Adrenal gland (tissue), 12 donors: Measurements from ENCODE around the gene DENND6B. TPM values are rescaled to one million over a fixed set of nuclear protein-coding genes. Genes with fewer than 3 reads are reported as not detected.
A peak's percentile ranks its signal among the peaks of the same experiment; 100 is the strongest.
"Not testable (repeated sequence)": the region's sequence is repeated elsewhere in the genome, so short reads cannot be mapped to it uniquely, and the experiment has no call there.

Experiments
- DNase-seq, 7 donors: peaks; one replicate each; pipeline ENCODE4 v3.0.0-alpha.2; 2019 to 2020
- H3K27ac ChIP-seq, 5 donors: fragments of 200-600 bp; sonication (generic) in 4 of 5; 1 replicate in 3 of 5; 2 replicates in 2 of 5; pipeline versions ENCODE4 v1.5.1 to v1.8.0; 2016 to 2020; ENCODE audit warnings: mild to moderate bottlenecking in 1 of 5
- H3K27me3 ChIP-seq: fragments of 200-600 bp; 2 replicates; pipeline ENCODE4 v1.8.0; 2021
- H3K36me3 ChIP-seq, 2 donors: fragments of 200-600 bp; replicated peaks in 1 of 2; 1 replicate in 1 of 2; 2 replicates in 1 of 2; pipeline versions ENCODE4 v1.5.1 to v1.8.0; 2018 to 2022
- H3K4me1 ChIP-seq, 2 donors: fragments of 200-600 bp; replicated peaks in 1 of 2; 1 replicate in 1 of 2; 2 replicates in 1 of 2; pipeline versions ENCODE4 v1.5.1 to v1.8.0; 2018 to 2021
- H3K4me3 ChIP-seq, 4 donors: fragments of 200-600 bp; sonication (generic) in 3 of 4; one replicate each; pipeline ENCODE4 v1.5.1; 2016 to 2018
- H3K9me3 ChIP-seq, 3 donors: fragments of 200-600 bp; sonication (generic) in 1 of 3; replicated peaks in 1 of 3; 1 replicate in 2 of 3; 2 replicates in 1 of 3; pipeline versions ENCODE4 v1.5.1 to v1.8.0; 2016 to 2021
- POLR2A ChIP-seq, 2 donors: fragments of 450-650 bp; IDR thresholded peaks; one replicate each; pipeline ENCODE4 v1.6.1; 2017; ENCODE audit warnings: antibody characterized with exemption in 2 of 2, mild to moderate bottlenecking in 2 of 2, moderate library complexity in 1 of 2
- WGBS, 4 donors: extraction: QIAGEN DNeasy Blood & Tissue Kit in 2 of 4; methylation state at CpG; one replicate each; pipeline versions ENCODE4 v1.1.5 to v1.1.7; 2013 to 2017; 5-methylcytosine and 5-hydroxymethylcytosine counted together
- intact Hi-C, 2 donors: fragments of 100-400 bp; cut with DNase I; formaldehyde crosslinking; loops; one replicate each; pipeline versions ENCODE4 v1.14.1 to v1.15.0; 2022 to 2023
- polyA plus RNA-seq, 3 donors: library from polyadenylated mRNA; stranded (reverse); fragments of 200-250 nt in 2 of 3; fragments of 350-450 nt in 1 of 3; fragmentation: Illumina TruSeq in 1 of 3; extraction: RNeasy Lipid Tissue Mini Kit (QIAGEN cat#74804) in 1 of 3; gene quantifications; one replicate each; pipeline ENCODE4 v1.2.3, GENCODE V29; 2013 to 2014
- total RNA-seq, 9 donors: library from RNA; depleted of rRNA in 4 of 9; stranded (reverse); fragments of >200 nt in 4 of 9; fragments of 120-200 nt in 1 of 9; fragmentation: NEBNext Ultra II Directional in 1 of 9; extraction: Animal tissue kit (Norgen Biotek cat#: 25700) in 1 of 9; gene quantifications; one replicate each; pipeline versions ENCODE4 v1.1.0 to v1.2.4, GENCODE V29; 2013 to 2023
- TF ChIP-seq, protein P1 (sequence below), 6 experiments: fragments of 450-650 bp in 4 of 6; fragments of 200-600 bp in 2 of 6; sonication (generic) in 1 of 6; IDR thresholded peaks; 1 replicate in 5 of 6; 2 replicates in 1 of 6; pipeline versions ENCODE4 v1.5.1 to v1.8.0; 2016 to 2021; ENCODE audit warnings: antibody characterized with exemption in 6 of 6, mild to moderate bottlenecking in 2 of 6, moderate library complexity in 1 of 6
- donor health status: healthy with polysubstance abuse.
- donor health status: Bipolar disorder and iron deficiency.
- donor health status: DM: yes; HTN: yes; CAD: no.
- donor health status: DM: no; HTN: no; CAD: no.
- donor health status: DM: no; HTN: no; CAD: no.
- donor health status: DM: yes; HTN: yes; CAD: no.

Gene DENND6B
- total and polyA plus RNA-seq, 12 donors: 1.8 to 32.7 (median 8.9) TPM

DNA sequence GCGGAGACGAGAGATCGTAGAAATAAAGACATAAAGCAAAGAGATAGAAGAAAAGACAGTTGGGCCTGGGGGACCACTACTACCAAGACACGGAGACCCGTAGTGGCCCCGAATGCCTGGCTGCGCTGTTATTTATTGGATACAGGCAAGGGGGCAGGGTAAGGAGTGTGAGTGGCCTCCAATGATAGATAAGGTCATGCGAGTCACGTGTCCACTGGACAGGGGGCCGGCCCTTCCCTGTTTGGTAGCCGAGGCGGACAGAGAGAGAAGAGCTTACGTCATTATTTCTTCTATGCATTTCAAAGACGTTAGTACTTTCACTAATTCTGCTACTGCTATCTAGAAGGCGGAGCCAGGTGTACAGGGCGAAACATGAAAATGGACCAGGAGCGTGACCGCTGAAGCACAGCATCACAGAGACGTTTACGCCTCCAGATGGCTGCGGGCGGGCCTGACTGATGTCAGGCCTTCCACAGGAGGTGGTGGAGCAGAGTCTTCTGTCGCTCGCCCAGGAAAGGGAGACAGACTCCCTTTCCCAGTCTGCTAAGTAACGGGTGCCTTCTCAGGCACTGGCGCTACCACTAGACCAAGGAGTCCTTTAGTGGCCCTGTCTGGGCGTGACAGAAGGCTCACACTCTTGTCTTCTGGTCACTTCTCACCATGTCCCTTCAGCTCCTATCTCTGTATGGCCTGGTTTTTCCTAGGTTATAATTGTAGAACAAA lies 41.1 kb upstream of the DENND6B start:
- DNase-seq: peak in 1 of 7 donors; percentile 43
- Histone ChIP-seq H3K27me3 (no peaks in the 10 kb centered on the region), H3K4me3 (no peak overlapping the region), H3K27ac (peak overlapping the region in 1 of 5 donors; percentile 74), H3K4me1 (peaks cover 13 to 26% of the 10 kb centered on the region in 2 donors), H3K36me3 (peaks cover 0 to 8% of the 10 kb centered on the region in 2 donors), H3K9me3 (no peaks in the 10 kb centered on the region)
- 80 to 86% (median 83%) methylated on average over 26 to 27 of the region's 27 CpGs for WGBS, 4 donors
- intact Hi-C loops: no loop called here
- TF ChIP-seq POLR2A (IDR thresholded peaks at IDR 0.05): no peak
- TF ChIP-seq, protein P1, sequence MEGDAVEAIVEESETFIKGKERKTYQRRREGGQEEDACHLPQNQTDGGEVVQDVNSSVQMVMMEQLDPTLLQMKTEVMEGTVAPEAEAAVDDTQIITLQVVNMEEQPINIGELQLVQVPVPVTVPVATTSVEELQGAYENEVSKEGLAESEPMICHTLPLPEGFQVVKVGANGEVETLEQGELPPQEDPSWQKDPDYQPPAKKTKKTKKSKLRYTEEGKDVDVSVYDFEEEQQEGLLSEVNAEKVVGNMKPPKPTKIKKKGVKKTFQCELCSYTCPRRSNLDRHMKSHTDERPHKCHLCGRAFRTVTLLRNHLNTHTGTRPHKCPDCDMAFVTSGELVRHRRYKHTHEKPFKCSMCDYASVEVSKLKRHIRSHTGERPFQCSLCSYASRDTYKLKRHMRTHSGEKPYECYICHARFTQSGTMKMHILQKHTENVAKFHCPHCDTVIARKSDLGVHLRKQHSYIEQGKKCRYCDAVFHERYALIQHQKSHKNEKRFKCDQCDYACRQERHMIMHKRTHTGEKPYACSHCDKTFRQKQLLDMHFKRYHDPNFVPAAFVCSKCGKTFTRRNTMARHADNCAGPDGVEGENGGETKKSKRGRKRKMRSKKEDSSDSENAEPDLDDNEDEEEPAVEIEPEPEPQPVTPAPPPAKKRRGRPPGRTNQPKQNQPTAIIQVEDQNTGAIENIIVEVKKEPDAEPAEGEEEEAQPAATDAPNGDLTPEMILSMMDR (IDR thresholded peaks at IDR 0.05): no peak

DNA sequence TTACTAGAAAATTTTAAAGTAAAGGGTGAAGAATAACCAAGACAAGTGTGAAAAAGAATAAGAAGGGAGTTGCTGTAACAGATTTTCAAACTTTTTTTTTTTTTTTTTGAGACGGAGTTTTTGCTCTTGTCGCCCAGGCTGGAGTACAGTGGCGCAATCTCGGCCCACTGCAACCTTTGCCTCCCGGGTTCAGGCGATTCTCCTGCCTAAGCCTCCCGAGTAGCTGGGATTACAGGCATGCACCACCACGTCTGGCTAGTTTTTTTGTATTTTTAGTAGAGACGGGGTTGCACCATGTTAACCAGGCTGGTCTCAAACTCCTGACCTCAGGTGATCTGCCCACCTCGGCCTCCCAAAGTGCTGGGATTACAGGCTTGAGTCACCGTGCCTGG lies 37.0 kb upstream of the DENND6B start:
- H3K27me3 ChIP-seq, H3K36me3 ChIP-seq, intact Hi-C loops, H3K27ac ChIP-seq, H3K9me3 ChIP-seq, DNase-seq, H3K4me3 ChIP-seq: not testable (repeated sequence)
- 91 to 93% (median 91%) methylated on average over 11 of the region's 11 CpGs for WGBS, 4 donors
- H3K4me1 ChIP-seq: peaks cover 18 to 42% of the 10 kb centered on the region in 2 donors

DNA sequence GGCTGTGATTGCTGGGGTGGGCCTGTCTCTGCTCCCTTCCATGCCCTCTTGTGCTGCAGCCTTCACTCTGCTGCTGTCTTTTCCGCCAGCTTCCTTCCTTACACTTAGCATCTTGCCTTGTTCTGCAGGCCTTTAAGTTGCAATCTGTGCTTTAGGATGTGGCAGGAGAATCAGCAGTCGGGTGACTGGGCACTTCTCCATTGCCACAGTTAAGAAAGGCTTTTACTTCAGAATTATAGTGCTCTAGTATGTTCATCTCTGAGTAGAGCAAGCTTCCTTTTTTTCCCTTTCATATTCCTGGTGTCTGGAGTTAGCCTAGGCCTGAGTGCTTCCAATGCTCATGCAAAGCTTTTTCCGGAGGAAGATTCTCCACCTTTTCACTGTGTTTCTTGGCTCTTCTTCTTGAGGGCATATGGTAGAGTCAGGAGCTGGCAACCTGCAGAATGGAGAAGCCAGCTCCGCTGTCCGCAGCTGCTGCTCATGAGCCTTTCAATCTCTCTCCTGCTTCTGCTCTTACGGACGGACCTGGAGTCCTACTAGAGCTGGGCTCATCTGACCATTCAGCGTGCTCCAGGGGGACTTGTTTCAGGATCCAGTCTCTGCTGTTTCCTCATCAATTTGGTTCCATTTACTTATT lies 36.5 kb upstream of the DENND6B start:
- 83 to 91% (median 87%) methylated on average over 8 of the region's 8 CpGs for WGBS, 4 donors
- H3K27ac ChIP-seq: peak overlapping the region in 1 of 5 donors; percentile 26
- H3K4me1 ChIP-seq: peaks cover 18 to 42% of the 10 kb centered on the region in 2 donors
- no peaks in the 10 kb centered on the region for H3K9me3 ChIP-seq
- no peak for DNase-seq
- peaks cover 0 to 3% of the 10 kb centered on the region in 2 donors for H3K36me3 ChIP-seq
- no peak overlapping the region for H3K4me3 ChIP-seq
- TF ChIP-seq POLR2A (IDR thresholded peaks at IDR 0.05): no peak
- TF ChIP-seq, protein P1 (IDR thresholded peaks at IDR 0.05): no peak
- intact Hi-C loops: no loop called here
- H3K27me3 ChIP-seq: no peaks in the 10 kb centered on the region

DNA sequence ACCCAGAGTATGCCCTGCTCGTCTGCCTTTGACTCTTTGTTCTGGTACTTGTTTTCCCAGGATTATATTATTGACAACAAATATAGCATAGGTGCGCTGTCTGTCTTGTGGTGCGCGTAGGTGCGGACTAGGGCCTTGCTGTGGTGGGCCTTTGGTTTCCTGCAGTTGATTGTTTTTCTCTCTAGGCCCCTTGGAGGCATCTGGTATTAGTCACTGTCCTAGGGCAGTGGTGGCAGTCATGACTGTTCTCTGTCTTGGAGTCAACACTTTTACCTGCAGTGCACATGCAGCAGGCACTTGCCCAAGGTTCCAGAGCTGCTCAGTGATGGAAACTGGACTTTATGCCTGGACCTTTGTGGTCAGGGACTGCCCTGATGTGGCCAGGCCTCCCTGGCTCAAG lies 34.9 kb upstream of the DENND6B start:
- no peaks in the 10 kb centered on the region for H3K27me3 ChIP-seq
- peaks cover 18 to 35% of the 10 kb centered on the region in 2 donors for H3K4me1 ChIP-seq
- no peaks in the 10 kb centered on the region for H3K36me3 ChIP-seq
- H3K4me3 ChIP-seq: no peak overlapping the region
- intact Hi-C loops: no loop called here
- TF ChIP-seq POLR2A (IDR thresholded peaks at IDR 0.05): no peak
- TF ChIP-seq, protein P1 (IDR thresholded peaks at IDR 0.05): no peak
- 89 to 96% (median 93%) methylated on average over 5 of the region's 5 CpGs for WGBS, 4 donors
- no peak for DNase-seq
- H3K9me3 ChIP-seq: no peaks in the 10 kb centered on the region
- peak overlapping the region in 1 of 5 donors; percentile 26 for H3K27ac ChIP-seq
